NB4 (cell line): ENCODE data around the gene IDI2.

ENCODE experiments used
- DNase-seq: peaks from one replicate; pipeline ENCODE4 v3.0.0; 2010; ENCODE audit warnings: low read depth
- H3K4me3 ChIP-seq: one replicate; pipeline ENCODE4 v1.5.1; 2011; ENCODE audit warnings: mild to moderate bottlenecking, low read depth, low read length, moderate library complexity
- CTCF ChIP-seq: IDR thresholded peaks from one replicate; pipeline ENCODE4 v1.5.1; 2012; ENCODE audit warnings: low read depth, low read length
- MAX ChIP-seq: IDR thresholded peaks from 2 replicates; pipeline ENCODE4 v1.6.1; 2011; ENCODE audit warnings: low read depth, low read length
- MYC ChIP-seq: IDR thresholded peaks from 2 replicates; pipeline ENCODE4 v1.6.1; 2011; ENCODE audit warnings: low read depth, low read length
- POLR2A ChIP-seq: IDR thresholded peaks from 2 replicates; pipeline ENCODE4 v1.6.1; 2011; ENCODE audit warnings: mild to moderate bottlenecking; ENCODE audit not compliant: insufficient read length; ENCODE audit errors: extremely low read depth

Gene IDI2

GRCh38 chr10:996031-996430 lies 29.6 kb downstream of the IDI2 start:
- TF ChIP-seq MYC, result no peak
- TF ChIP-seq MAX, result no peak
- no peak for TF ChIP-seq CTCF
- no peak for TF ChIP-seq POLR2A
- H3K4me3 ChIP-seq, result no peak overlapping the region
- no peak for DNase-seq

GRCh38 chr10:995559-995926 lies 30.1 kb downstream of the IDI2 start:
- no peak for TF ChIP-seq CTCF
- no peak for TF ChIP-seq MAX
- no peak for TF ChIP-seq MYC
- TF ChIP-seq POLR2A, result no peak
- no peak for DNase-seq
- no peak overlapping the region for H3K4me3 ChIP-seq

- DNase-seq, result no peak
- TF ChIP-seq MAX (no peak), CTCF (no peak), MYC (no peak), POLR2A (no peak)
- no peak overlapping the region for H3K4me3 ChIP-seq
These were observed 30.7 kb downstream of the IDI2 start for GRCh38 chr10:994836-995558.

GRCh38 chr10:992871-993270 lies 32.8 kb downstream of the IDI2 start:
- no peak for DNase-seq
- H3K4me3 ChIP-seq, result no peak overlapping the region
- TF ChIP-seq MYC (no peak), CTCF (no peak), MAX (no peak), POLR2A (no peak)

GRCh38 chr10:992467-992866 lies 33.2 kb downstream of the IDI2 start:
- TF ChIP-seq MAX (no peak), POLR2A (no peak), CTCF (no peak), MYC (no peak)
- H3K4me3 ChIP-seq, result no peak overlapping the region
- DNase-seq, result no peak

GRCh38 chr10:990808-991207 lies 34.9 kb downstream of the IDI2 start:
- peak overlapping the region; percentile 19 for H3K4me3 ChIP-seq
- DNase-seq, result no peak
- no peak for TF ChIP-seq MAX
- TF ChIP-seq MYC, result no peak
- TF ChIP-seq POLR2A, result no peak
- no peak for TF ChIP-seq CTCF
